ENCODE results near the gene CYBA.

Gene CYBA

GRCh38 chr16:88686439-88687253, 35.8 kb upstream of the CYBA start, which contains the start of gene SNAI3:
Gene SNAI3, minus strand, starts transcription at chr16:88686507. Its CDS starts 101 bp downstream, at chr16:88686406.
- no peaks in the 10 kb centered on the region for H3K36me3 ChIP-seq (replicated peaks; ENCODE audit: insufficient read depth, low read length)
- peak within 1 kb of the TSS; percentile 84 for H3K4me2 ChIP-seq (ENCODE audit: low read depth, low read length)
- H3K79me2 ChIP-seq (ENCODE audit: low read length): peaks cover 8% of the 10 kb centered on the region; the same call in 1 of the 2 replicates
- peaks cover 13% of the 10 kb centered on the region for H3K4me1 ChIP-seq (ENCODE audit: low read length)
- H2AFZ ChIP-seq (ENCODE audit: low read length): 0 out of 2 replicates have a peak within 1 kb of the TSS, but pooled peaks have one; percentile 45
- peaks cover 19% of the 10 kb centered on the region for H3F3A ChIP-seq (ENCODE audit: insufficient read depth, low read length)
- no peaks in the 10 kb centered on the region for H3K27me3 ChIP-seq (replicated peaks; ENCODE audit: insufficient read depth, low read length)
- H3K9me2 ChIP-seq (replicated peaks; ENCODE audit: insufficient read depth, low read length): no peaks in the 10 kb centered on the region
- H3K9me3 ChIP-seq (replicated peaks; ENCODE audit: insufficient read depth, low read length): no peaks in the 10 kb centered on the region
- H3K9ac ChIP-seq (ENCODE audit: low read length): peak within 1 kb of the TSS; percentile 68
- peak within 1 kb of the TSS; percentile 75 for H3K27ac ChIP-seq (ENCODE audit: low read length)
- peak within 1 kb of the TSS; percentile 74 for H3K4me3 ChIP-seq (ENCODE audit: low read length)
- DNase-seq: peak; percentile 78
- no peaks in the 10 kb centered on the region for H4K20me1 ChIP-seq (ENCODE audit: insufficient read depth, low read length)
- TF ChIP-seq EZH2 (optimal IDR thresholded peaks at IDR 0.05; ENCODE audit: low read depth, low read length): no peak
- TF ChIP-seq, protein P1, sequence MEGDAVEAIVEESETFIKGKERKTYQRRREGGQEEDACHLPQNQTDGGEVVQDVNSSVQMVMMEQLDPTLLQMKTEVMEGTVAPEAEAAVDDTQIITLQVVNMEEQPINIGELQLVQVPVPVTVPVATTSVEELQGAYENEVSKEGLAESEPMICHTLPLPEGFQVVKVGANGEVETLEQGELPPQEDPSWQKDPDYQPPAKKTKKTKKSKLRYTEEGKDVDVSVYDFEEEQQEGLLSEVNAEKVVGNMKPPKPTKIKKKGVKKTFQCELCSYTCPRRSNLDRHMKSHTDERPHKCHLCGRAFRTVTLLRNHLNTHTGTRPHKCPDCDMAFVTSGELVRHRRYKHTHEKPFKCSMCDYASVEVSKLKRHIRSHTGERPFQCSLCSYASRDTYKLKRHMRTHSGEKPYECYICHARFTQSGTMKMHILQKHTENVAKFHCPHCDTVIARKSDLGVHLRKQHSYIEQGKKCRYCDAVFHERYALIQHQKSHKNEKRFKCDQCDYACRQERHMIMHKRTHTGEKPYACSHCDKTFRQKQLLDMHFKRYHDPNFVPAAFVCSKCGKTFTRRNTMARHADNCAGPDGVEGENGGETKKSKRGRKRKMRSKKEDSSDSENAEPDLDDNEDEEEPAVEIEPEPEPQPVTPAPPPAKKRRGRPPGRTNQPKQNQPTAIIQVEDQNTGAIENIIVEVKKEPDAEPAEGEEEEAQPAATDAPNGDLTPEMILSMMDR (IDR thresholded peaks at IDR 0.05; ENCODE audit: low read length): no peak
- TF ChIP-seq EZH2phosphoT487 (IDR thresholded peaks at IDR 0.05; ENCODE audit: low read length): no peak

DNA sequence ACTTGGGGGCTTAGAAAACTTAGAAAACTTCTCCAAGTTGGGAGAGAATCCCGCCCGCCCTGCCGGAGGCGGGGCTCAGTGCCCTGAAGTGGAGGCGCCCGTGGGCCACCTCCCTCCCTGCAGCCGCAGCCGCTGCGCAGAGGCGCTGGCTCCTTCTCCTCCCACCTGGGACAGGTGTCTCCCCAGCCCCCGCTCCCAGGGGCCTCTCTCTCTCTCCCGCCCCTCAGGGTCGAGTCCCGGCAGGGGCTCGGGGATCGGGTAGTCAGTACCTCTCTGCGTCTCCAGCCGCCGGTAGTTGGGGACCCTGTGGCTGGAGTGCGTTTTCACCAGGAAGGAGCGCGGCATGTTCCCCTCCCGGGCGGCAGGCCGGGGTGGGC, 35.2 kb upstream of the CYBA start:
- H3K36me3 ChIP-seq (replicated peaks; ENCODE audit: insufficient read depth, low read length): no peaks in the 10 kb centered on the region
- peak overlapping the region; percentile 84; the same call in 1 of the 2 replicates for H3K4me2 ChIP-seq (ENCODE audit: low read depth, low read length)
- no peaks in the 10 kb centered on the region for H4K20me1 ChIP-seq (ENCODE audit: insufficient read depth, low read length)
- no peaks in the 10 kb centered on the region for H3K9me3 ChIP-seq (replicated peaks; ENCODE audit: insufficient read depth, low read length)
- no peaks in the 10 kb centered on the region for H3K9me2 ChIP-seq (replicated peaks; ENCODE audit: insufficient read depth, low read length)
- H3K79me2 ChIP-seq (ENCODE audit: low read length): peaks cover 8% of the 10 kb centered on the region; the same call in 1 of the 2 replicates
- peaks cover 17% of the 10 kb centered on the region for H3K4me1 ChIP-seq (ENCODE audit: low read length)
- peak overlapping the region; percentile 75; the same call in 1 of the 2 replicates for H3K27ac ChIP-seq (ENCODE audit: low read length)
- H3F3A ChIP-seq (ENCODE audit: insufficient read depth, low read length): peaks cover 23% of the 10 kb centered on the region
- H3K9ac ChIP-seq (ENCODE audit: low read length): peak overlapping the region; percentile 68
- peak overlapping the region; percentile 74 for H3K4me3 ChIP-seq (ENCODE audit: low read length)
- no peak overlapping the region for H2AFZ ChIP-seq (ENCODE audit: low read length)
- no peaks in the 10 kb centered on the region for H3K27me3 ChIP-seq (replicated peaks; ENCODE audit: insufficient read depth, low read length)
- peak; percentile 72 for DNase-seq
- TF ChIP-seq EZH2phosphoT487 (IDR thresholded peaks at IDR 0.05; ENCODE audit: low read length) (no peak), EZH2 (optimal IDR thresholded peaks at IDR 0.05; ENCODE audit: low read depth, low read length) (no peak)
- TF ChIP-seq, protein P1 (IDR thresholded peaks at IDR 0.05; ENCODE audit: low read length): no peak

DNA sequence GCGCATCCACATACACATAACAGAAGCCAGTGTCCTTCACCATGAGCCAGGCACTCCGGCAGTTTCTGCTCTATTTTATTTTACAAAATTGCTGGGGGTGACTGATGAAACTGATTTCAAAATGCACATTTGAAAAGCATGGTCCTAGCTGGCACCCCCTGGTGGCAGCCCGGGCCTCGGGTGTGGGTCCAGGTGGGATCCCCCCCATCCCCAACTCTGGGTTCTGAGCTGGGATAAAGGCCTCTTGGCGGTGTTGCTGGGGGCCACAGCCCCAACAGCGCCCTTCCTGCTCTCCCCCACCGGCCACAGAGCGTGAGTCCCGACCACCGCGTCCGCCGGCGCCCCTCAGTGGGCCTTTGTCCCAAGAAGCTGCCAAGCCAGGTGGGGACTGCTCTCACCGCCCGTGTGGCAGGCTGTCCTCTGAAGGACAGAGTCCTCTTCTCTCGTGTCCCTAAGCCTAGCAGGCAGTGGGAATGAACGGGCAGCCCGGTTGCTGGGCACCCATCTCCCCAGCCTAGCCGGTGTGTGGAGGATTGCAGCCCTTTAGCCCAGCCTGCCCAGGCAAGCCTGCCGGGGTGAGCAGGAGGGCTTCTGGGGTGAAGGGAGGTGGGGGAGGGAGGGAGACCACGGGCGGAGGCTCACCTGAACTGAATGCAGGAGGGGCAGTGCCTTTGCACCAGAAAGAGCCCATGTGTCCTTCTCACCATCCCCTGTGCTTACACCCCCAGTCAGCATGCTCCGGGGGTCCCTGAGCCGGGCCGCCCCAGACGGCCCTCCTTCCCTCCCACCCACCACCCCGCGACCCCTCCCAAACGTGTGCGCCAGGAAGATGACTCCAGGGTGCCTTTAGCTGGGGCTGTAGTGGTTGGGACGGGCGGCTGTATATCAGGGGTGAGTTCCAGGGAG, 34.6 kb upstream of the CYBA start:
- H3K9me2 ChIP-seq (replicated peaks; ENCODE audit: insufficient read depth, low read length): no peaks in the 10 kb centered on the region
- peaks cover 23% of the 10 kb centered on the region for H3K4me1 ChIP-seq (ENCODE audit: low read length)
- peaks cover 8% of the 10 kb centered on the region; the same call in 1 of the 2 replicates for H3K79me2 ChIP-seq (ENCODE audit: low read length)
- H3F3A ChIP-seq (ENCODE audit: insufficient read depth, low read length): peaks cover 27% of the 10 kb centered on the region
- peak overlapping the region; percentile 84 for H3K4me2 ChIP-seq (ENCODE audit: low read depth, low read length)
- H3K36me3 ChIP-seq (replicated peaks; ENCODE audit: insufficient read depth, low read length): no peaks in the 10 kb centered on the region
- TF ChIP-seq EZH2 (optimal IDR thresholded peaks at IDR 0.05; ENCODE audit: low read depth, low read length): no peak
- TF ChIP-seq EZH2phosphoT487 (IDR thresholded peaks at IDR 0.05; ENCODE audit: low read length): no peak
- TF ChIP-seq, protein P1 (IDR thresholded peaks at IDR 0.05; ENCODE audit: low read length): peak; percentile 57
- H3K9me3 ChIP-seq (replicated peaks; ENCODE audit: insufficient read depth, low read length): no peaks in the 10 kb centered on the region
- peak overlapping the region; percentile 74 for H3K4me3 ChIP-seq (ENCODE audit: low read length)
- peak overlapping the region; percentile 75 for H3K27ac ChIP-seq (ENCODE audit: low read length)
- no peaks in the 10 kb centered on the region for H3K27me3 ChIP-seq (replicated peaks; ENCODE audit: insufficient read depth, low read length)
- no peaks in the 10 kb centered on the region for H4K20me1 ChIP-seq (ENCODE audit: insufficient read depth, low read length)
- 0 out of 2 replicates have a peak overlapping the region, but pooled peaks have one; percentile 45 for H2AFZ ChIP-seq (ENCODE audit: low read length)
- peak overlapping the region; percentile 68 for H3K9ac ChIP-seq (ENCODE audit: low read length)
- peak; percentile 61 for DNase-seq

All from MM.1S (cell line).